Stomach (tissue), 9 donors: Measurements from ENCODE around the gene ERC2. TPM values are rescaled to one million over a fixed set of nuclear protein-coding genes. Genes with fewer than 3 reads are reported as not detected.

Source experiments
- DNase-seq, 2 donors: peaks; one replicate each; pipeline versions ENCODE4 v3.0.0 to v3.0.0-alpha.2; 2013 to 2019
- H3K27ac ChIP-seq, 5 donors: fragments of 200-600 bp in 4 of 5; sonication (generic) in 4 of 5; one replicate each; pipeline ENCODE4 v1.5.1; 2013 to 2019; ENCODE audit warnings: mild to moderate bottlenecking in 1 of 5, moderate library complexity in 1 of 5
- H3K27me3 ChIP-seq, 3 donors: fragments of 200-600 bp; sonication (generic); one replicate each; pipeline ENCODE4 v1.5.1; 2017 to 2019; ENCODE audit warnings: mixed run types in 1 of 3
- H3K36me3 ChIP-seq, 4 donors: fragments of 200-600 bp; sonication (generic); 1 replicate in 3 of 4; 2 replicates in 1 of 4; pipeline ENCODE4 v1.5.1; 2016 to 2019
- H3K4me1 ChIP-seq, 4 donors: fragments of 200-600 bp; sonication (generic); one replicate each; pipeline ENCODE4 v1.5.1; 2016 to 2019
- H3K4me3 ChIP-seq, 4 donors: fragments of 200-600 bp; sonication (generic) in 3 of 4; one replicate each; pipeline ENCODE4 v1.5.1; 2016 to 2019; ENCODE audit warnings: mild to moderate bottlenecking in 1 of 4
- H3K9me3 ChIP-seq, 4 donors: fragments of 200-600 bp; sonication (generic); one replicate each; pipeline ENCODE4 v1.5.1; 2016 to 2019
- EP300 ChIP-seq: sonication (generic); formaldehyde crosslinking; IDR thresholded peaks from one replicate; pipeline ENCODE4 v1.6.1; 2017; ENCODE audit warnings: antibody characterized with exemption
- POLR2A ChIP-seq, 4 donors: fragments of 450-650 bp; IDR thresholded peaks; one replicate each; pipeline ENCODE4 v1.6.1; 2016; ENCODE audit warnings: antibody characterized with exemption in 4 of 4, control low read depth in 2 of 4, mild to moderate bottlenecking in 1 of 4, moderate library complexity in 1 of 4
- POLR2AphosphoS5 ChIP-seq, 3 donors: sonication (generic); formaldehyde crosslinking; IDR thresholded peaks; one replicate each; pipeline ENCODE4 v1.6.1; 2016; ENCODE audit warnings: antibody characterized with exemption in 3 of 3
- WGBS, 5 donors: extraction: QIAGEN DNeasy Blood & Tissue Kit in 3 of 5; methylation state at CpG; one replicate each; pipeline versions ENCODE4 v1.1.5 to v1.1.7; 2013 to 2018; 5-methylcytosine and 5-hydroxymethylcytosine counted together
- intact Hi-C: fragments of 100-400 bp; cut with DNase I; formaldehyde crosslinking; loops from one replicate; pipeline ENCODE4 v1.15.1; 2023; ENCODE audit warnings: low total_unique reads
- polyA plus RNA-seq, 3 donors: library from polyadenylated mRNA; stranded (reverse); fragments of 200-250 nt; gene quantifications; one replicate each; pipeline ENCODE4 v1.2.3, GENCODE V29; 2013
- total RNA-seq, 5 donors: library from RNA; depleted of rRNA; stranded (reverse); fragments of >200 nt; gene quantifications; one replicate each; pipeline versions ENCODE4 v1.1.0 to v1.2.3, GENCODE V29; 2014 to 2016
- TF ChIP-seq, protein P1 (sequence below), 7 experiments: fragments of 450-650 bp in 4 of 7; fragments of 200-600 bp in 3 of 7; sonication (generic) in 3 of 7; IDR thresholded peaks; one replicate each; pipeline ENCODE4 v1.5.1; 2016 to 2019; ENCODE audit warnings: antibody characterized with exemption in 7 of 7, control low read depth in 2 of 7, mild to moderate bottlenecking in 1 of 7
- donor health status: healthy with polysubstance abuse.
- donor health status: Bipolar disorder and iron deficiency.
- donor health status: healthy.

Gene ERC2
- total and polyA plus RNA-seq, 8 donors = 0.43 to 3.1 (median 1.3) TPM; not detected in 2

DNA sequence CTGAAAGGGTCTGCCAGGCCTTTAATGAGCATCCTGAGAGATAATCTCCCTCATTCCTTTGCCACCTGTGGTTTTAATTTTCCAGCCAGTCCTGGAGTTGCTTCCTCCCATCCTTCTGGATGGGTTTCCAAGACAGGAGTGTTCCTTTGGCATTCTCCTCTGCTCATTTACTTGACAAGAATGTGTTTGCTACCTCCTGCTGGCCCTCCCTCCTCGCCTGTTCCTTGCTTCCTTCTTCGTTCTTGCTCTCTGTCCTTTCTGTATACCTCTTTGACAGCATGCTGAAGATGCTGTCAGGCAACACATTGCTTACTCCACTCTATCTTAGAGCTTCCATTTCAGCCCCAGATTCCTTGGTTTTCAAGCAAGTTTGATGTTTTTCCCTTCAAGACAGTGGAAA is 46.0 kb downstream of the ERC2 start:
- no peaks in the 10 kb centered on the region for H3K27me3 ChIP-seq
- no peaks in the 10 kb centered on the region for H3K4me1 ChIP-seq
- DNase-seq = no peak
- no peak overlapping the region for H3K4me3 ChIP-seq
- intact Hi-C loops = no loop called here
- WGBS, 5 donors = 37 to 66% (median 56%) methylated on average over 2 of the region's 2 CpGs
- H3K9me3 ChIP-seq = no peaks in the 10 kb centered on the region
- no peaks in the 10 kb centered on the region for H3K36me3 ChIP-seq
- H3K27ac ChIP-seq = no peak overlapping the region
- TF ChIP-seq EP300 = no peak
- TF ChIP-seq POLR2A (IDR thresholded peaks at IDR 0.05) = no peak
- TF ChIP-seq POLR2AphosphoS5 (IDR thresholded peaks at IDR 0.05) = no peak
- TF ChIP-seq, protein P1, sequence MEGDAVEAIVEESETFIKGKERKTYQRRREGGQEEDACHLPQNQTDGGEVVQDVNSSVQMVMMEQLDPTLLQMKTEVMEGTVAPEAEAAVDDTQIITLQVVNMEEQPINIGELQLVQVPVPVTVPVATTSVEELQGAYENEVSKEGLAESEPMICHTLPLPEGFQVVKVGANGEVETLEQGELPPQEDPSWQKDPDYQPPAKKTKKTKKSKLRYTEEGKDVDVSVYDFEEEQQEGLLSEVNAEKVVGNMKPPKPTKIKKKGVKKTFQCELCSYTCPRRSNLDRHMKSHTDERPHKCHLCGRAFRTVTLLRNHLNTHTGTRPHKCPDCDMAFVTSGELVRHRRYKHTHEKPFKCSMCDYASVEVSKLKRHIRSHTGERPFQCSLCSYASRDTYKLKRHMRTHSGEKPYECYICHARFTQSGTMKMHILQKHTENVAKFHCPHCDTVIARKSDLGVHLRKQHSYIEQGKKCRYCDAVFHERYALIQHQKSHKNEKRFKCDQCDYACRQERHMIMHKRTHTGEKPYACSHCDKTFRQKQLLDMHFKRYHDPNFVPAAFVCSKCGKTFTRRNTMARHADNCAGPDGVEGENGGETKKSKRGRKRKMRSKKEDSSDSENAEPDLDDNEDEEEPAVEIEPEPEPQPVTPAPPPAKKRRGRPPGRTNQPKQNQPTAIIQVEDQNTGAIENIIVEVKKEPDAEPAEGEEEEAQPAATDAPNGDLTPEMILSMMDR (IDR thresholded peaks at IDR 0.05) = no peak

DNA sequence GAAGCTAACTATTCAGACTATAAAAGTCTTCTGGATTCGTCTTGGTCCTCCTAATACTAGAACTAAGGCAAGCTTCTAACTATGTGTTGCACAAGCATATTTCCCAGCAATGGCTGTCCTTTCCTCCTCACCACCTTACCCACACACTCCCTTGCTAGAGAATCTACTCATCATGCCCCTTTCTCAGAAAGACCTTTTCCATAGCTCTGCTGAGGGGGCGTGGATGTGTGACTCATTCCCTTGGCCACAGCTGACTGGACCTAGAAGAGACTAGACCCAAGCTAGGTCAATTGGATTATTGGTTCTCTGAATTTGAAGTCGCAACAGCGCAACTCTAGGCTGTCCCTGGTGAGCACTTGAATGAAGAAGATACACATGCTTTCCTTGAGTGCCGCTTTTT is 47.1 kb downstream of the ERC2 start:
- no peaks in the 10 kb centered on the region for H3K4me1 ChIP-seq
- TF ChIP-seq POLR2A (IDR thresholded peaks at IDR 0.05) = no peak
- TF ChIP-seq, protein P1 (IDR thresholded peaks at IDR 0.05) = no peak
- TF ChIP-seq POLR2AphosphoS5 (IDR thresholded peaks at IDR 0.05) = no peak
- TF ChIP-seq EP300 = no peak
- WGBS, 5 donors = 83 to 94% (median 92%) methylated on average over 5 of the region's 5 CpGs
- H3K4me3 ChIP-seq = no peak overlapping the region
- H3K9me3 ChIP-seq = no peaks in the 10 kb centered on the region
- no peaks in the 10 kb centered on the region for H3K36me3 ChIP-seq
- H3K27me3 ChIP-seq = no peaks in the 10 kb centered on the region
- intact Hi-C loops = no loop called here
- no peak for DNase-seq
- H3K27ac ChIP-seq = no peak overlapping the region

DNA sequence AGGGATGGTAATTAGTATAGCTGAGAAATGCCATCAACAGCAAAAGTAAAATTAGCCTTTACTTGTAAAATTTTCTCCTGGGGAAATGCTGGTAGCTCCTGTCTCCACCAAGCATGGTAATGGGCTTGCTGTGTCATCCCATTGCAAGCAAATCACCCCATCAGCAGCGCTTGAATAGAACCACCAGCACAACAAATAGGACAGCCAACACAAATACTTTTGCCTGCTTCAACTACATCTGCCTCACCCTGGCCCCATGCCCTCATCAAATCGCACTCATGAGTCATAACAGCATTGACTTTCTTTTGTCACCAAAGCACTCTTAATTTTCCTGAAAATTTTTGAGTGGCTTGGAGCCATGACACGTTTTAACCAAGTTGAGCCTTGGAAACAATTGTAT is 52.6 kb downstream of the ERC2 start:
- Histone ChIP-seq H3K27ac (no peak overlapping the region), H3K36me3 (no peaks in the 10 kb centered on the region), H3K4me3 (no peak overlapping the region), H3K27me3 (no peaks in the 10 kb centered on the region), H3K4me1 (no peaks in the 10 kb centered on the region), H3K9me3 (no peaks in the 10 kb centered on the region)
- TF ChIP-seq POLR2AphosphoS5 (IDR thresholded peaks at IDR 0.05) (no peak), EP300 (no peak), POLR2A (IDR thresholded peaks at IDR 0.05) (no peak)
- TF ChIP-seq, protein P1 (IDR thresholded peaks at IDR 0.05) = no peak
- 61 to 76% (median 63%) methylated on average over 3 of the region's 3 CpGs for WGBS, 5 donors
- no peak for DNase-seq
- intact Hi-C loops = no loop called here

DNA sequence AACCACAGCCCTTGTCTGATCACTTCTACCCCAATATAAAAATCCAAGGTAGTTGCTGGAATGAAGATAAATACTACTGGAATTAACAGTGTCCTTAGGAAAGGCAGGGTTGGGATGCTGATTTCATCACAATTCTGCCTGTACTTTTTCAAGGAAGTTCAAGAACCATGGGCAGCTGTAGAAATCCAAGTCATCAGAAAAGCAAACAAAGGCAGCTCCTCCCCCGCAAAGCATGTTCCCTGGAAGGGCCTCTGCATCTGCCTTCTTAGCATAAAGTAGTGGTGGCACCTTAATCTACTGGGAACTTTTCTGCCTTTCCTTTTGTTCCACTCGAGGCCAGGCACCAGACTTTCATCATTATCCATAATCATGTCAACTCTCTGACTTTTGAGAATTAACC is 54.4 kb downstream of the ERC2 start:
- intact Hi-C loops = no loop called here
- Histone ChIP-seq H3K36me3 (no peaks in the 10 kb centered on the region), H3K4me1 (no peaks in the 10 kb centered on the region), H3K27me3 (no peaks in the 10 kb centered on the region), H3K27ac (no peak overlapping the region), H3K4me3 (no peak overlapping the region), H3K9me3 (no peaks in the 10 kb centered on the region)
- TF ChIP-seq POLR2A (IDR thresholded peaks at IDR 0.05) (no peak), EP300 (no peak), POLR2AphosphoS5 (IDR thresholded peaks at IDR 0.05) (no peak)
- TF ChIP-seq, protein P1 (IDR thresholded peaks at IDR 0.05) = no peak
- WGBS, 5 donors = 16 to 43% (median 36%) methylated on average over 2 of the region's 2 CpGs
- no peak for DNase-seq
